ENCODE results near the gene FUT1.

Gene FUT1

GRCh38 chr19:48752496-48753365 is at the start of gene FUT1:
TSS of gene FUT1 (minus strand) at chr19:48752641. CDS start at chr19:48751281, 1,360 bp downstream.
- peak within 1 kb of the TSS; percentile 87 for H3K27ac ChIP-seq

GRCh38 chr19:48799358-48800300 is 47.2 kb upstream of the FUT1 start:
- H3K27ac ChIP-seq = no peak overlapping the region
- TF ChIP-seq CTCF (conservative IDR thresholded peaks at IDR 0.05) = no peak
- TF ChIP-seq ZFX (IDR thresholded peaks at IDR 0.05) = no peak

More at GRCh38 chr19:48752496-48753365, at the start of gene FUT1:
- 0 out of 2 replicates have a peak, but pooled peaks have one; percentile 11 for TF ChIP-seq ZFX (IDR thresholded peaks at IDR 0.05)
- no peak; the same call in 1 of the 2 replicates for TF ChIP-seq CTCF (conservative IDR thresholded peaks at IDR 0.05)

- no peak for TF ChIP-seq CTCF (conservative IDR thresholded peaks at IDR 0.05)
- no peak overlapping the region for H3K27ac ChIP-seq
These were observed 46.5 kb upstream of the FUT1 start for GRCh38 chr19:48798937-48799336.

DNA sequence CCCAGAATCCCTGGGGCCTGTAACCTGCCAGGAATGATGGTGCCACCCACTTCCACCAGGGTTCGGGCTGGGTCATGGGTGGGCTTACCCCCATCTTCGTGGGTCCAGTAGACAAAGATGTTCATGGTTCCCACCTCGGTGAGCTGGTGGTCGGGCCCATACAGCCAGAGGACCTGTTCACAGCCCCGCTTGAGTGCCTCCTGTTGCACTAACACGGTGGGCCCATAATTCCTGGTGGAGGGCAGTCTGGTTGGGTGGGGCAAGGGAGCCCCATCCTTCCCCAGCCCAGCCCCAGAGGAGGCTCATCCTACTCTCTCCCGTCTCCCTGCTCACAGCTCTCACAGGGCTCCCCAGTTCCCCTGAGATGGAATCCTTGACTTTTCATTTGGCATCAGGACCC is 44.7 kb upstream of the FUT1 start:
- no peak overlapping the region for H3K27ac ChIP-seq
- TF ChIP-seq ZFX (IDR thresholded peaks at IDR 0.05) (no peak), CTCF (conservative IDR thresholded peaks at IDR 0.05) (no peak)

DNA sequence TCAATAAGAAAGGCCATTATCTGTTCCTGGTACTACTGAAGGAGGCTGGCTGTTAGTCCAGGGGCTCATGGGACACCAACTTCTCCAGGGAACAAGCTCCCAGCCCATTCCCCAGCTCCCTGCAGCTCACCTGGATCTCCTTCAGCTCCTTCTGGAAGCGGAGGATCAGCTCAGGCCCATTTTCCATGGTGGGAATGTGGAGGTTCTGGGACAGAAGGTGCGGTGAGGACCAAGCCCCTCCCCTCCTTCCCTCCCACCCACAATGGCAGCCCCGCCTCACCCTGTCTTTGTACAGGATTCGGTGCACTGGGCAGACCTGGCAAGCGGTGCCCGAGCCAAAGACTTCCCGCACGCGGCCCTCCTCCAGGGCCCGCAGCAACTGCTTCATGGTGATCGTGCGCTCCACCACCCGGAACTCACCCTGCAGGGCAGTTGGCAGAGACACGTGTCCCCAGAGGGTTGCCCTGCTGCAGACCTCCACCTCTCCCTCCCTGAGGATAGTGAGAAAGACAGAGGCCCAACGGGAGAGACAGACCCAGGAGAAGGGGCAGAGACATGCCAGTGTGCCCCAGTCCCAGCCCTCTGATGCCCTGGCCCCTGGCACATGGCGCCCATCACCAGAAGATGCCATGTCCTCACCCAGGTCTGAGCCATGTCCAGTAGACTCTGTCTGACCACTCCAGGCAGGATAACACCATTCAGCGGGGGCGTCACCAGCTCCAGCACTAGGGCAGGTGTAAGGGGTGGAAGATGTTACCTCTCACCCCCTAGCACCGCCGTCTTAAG is 44.0 kb upstream of the FUT1 start:
- TF ChIP-seq CTCF (conservative IDR thresholded peaks at IDR 0.05) (no peak), ZFX (IDR thresholded peaks at IDR 0.05) (no peak)

GRCh38 chr19:48795685-48796070 is 43.2 kb upstream of the FUT1 start:
- H3K27ac ChIP-seq = no peak overlapping the region
- no peak for TF ChIP-seq CTCF (conservative IDR thresholded peaks at IDR 0.05)
- no peak for TF ChIP-seq ZFX (IDR thresholded peaks at IDR 0.05)

More for the DNA sequence above, 44.0 kb upstream of the FUT1 start:
- no peak overlapping the region for H3K27ac ChIP-seq

Measured in C4-2B (cell line).